GM23248 (cell line): Measurements from ENCODE around the gene RIPOR3.
"Not testable (repeated sequence)": the region's sequence is repeated elsewhere in the genome, so short reads cannot be mapped to it uniquely, and the experiment has no call there.

ENCODE experiments used
- EZH2 ChIP-seq: fragments of 200-600 bp; sonication (generic); IDR thresholded peaks from 2 replicates; pipeline ENCODE4 v1.6.1; 2018; ENCODE audit warnings: antibody characterized with exemption, mild to moderate bottlenecking; ENCODE audit not compliant: insufficient read depth, poor library complexity, severe bottlenecking
- EZH2phosphoT487 ChIP-seq: fragments of 200-600 bp; sonication (generic); IDR thresholded peaks from 2 replicates; pipeline ENCODE4 v1.6.1; 2018; ENCODE audit warnings: antibody characterized with exemption, moderate library complexity, mild to moderate bottlenecking, low read depth; ENCODE audit not compliant: insufficient read depth

DNA sequence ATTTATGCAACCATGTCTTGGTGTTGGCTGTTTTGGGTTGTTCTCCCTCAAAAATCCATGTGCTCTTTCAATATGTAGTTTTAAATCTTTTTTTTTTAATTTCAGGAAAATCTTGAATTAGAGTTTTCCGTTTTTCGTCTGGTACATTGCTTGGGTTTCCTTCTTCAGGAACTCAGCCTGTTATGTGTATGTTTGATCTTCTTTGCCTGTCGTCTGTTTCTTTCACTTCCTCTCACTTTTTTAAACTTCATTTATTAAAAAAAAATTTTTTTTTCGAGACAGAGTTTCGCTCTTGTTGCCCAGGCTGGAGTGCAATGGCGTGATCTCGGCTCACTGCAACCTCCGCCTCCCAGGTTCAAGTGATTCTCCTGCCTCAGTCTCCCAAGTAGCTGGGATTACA lies 151.5 kb downstream of the RIPOR3 start:
- not testable (repeated sequence) for TF ChIP-seq EZH2, EZH2phosphoT487
